GM21619 (cell line): ENCODE data around the gene NOS1AP.
"Not testable (repeated sequence)": the region's sequence is repeated elsewhere in the genome, so short reads cannot be mapped to it uniquely, and the experiment has no call there.

ENCODE experiments used
- ATAC-seq: cut with Tn5 transposase; IDR thresholded peaks from one replicate; pipeline ENCODE4 v1.9.1; 2021; ENCODE audit not compliant: unreplicated experiment

The NOS1AP gene

DNA sequence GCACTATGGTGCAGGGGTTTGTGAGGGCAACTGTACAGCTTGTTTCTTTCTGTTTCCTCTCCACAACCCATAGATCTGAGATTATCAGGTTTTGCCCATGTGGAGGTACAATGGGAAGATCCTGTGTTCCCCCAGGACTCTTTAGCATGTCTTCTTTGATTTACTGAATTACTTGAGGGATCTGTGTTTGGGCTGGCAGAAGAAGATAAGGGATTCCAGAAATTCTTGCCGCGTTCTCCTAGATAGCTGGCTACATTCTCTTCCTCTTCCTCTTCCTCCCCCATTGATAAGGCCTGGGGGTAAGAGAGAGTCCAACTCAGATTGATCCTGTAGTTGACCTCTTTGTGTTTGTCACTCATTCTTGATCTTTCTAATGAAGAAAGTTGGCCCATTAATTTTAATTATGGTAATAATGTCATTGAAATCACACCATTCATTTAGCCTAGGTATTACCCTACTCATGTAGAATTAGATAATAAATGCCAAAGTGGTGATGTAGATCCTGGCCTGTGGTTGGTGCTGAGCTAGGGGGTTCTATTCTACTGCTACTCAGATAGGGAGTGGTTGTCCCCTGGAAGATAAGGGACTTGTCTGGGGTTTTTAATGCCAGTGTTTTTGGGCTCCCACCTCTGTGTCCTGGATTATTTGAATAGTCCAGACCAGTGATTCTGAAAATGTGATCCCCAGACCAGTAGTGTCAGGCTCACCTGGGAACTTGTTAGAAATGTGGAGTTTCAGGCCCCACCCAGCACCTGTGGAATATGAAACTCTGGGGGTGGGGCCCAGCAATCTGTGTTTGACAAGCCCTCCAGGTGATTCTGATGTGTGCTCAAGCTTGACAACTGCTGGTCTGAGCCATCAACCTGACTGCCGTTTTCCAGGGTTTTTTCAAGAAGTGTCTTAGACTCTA is 122.2 kb downstream of the NOS1AP start:
- no peak for ATAC-seq

DNA sequence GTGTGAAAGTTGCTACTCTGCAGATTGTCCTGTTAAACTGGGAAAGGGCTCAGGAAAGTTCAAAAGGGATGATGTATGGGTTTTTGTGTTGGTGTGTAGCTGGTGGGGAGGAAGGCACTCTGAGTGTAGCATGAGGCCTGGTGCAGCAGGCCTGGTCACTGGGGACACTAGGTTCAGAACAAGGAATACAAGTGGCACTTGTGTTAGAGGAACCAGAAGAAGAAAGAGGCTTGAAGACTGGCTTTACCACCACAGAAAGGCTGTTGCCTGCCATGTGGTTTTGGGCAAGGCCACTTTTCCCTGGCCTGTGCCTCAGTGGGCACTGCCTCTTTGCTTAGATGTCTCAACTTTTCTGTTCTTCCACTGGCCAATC is 122.8 kb downstream of the NOS1AP start:
- ATAC-seq, result no peak

DNA sequence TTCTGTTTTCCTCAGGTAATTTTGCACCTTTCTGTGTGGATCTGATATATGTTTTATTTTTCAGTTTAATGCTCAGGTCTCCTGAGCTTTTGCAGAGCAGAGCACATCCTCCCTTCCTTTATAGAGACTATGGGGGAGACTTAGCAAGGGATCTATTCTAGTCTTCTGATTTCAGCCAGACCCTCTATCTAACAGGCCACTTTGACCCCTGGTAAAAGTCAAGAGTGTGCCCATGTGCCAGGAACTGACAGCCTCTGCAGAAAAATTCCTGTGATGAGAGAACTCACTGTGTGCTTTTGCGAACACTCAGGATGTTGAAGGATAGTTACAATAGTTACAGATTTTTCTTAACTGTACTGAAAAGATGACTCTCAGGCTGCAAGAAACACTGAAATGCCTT is 123.3 kb downstream of the NOS1AP start:
- no peak for ATAC-seq

DNA sequence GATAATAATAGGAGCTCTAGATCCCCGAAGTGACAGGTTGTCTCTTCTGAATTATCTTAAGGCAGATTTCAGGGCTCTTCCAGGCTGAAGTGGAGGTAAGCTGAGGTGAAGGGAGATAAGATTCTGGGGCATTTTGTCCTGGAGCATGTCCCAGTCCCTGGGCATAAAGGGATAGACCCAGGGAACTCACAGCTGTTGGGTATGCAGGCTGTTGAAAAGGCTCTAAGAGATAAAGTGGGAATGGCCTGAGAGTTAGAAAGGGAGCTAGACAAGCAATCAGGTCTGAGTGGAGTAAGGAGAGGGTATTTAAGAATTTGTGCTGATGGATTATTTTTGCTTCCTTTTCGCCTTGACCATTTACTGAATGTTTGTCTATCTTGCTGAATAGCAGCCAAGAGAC is 123.7 kb downstream of the NOS1AP start:
- no peak for ATAC-seq

DNA sequence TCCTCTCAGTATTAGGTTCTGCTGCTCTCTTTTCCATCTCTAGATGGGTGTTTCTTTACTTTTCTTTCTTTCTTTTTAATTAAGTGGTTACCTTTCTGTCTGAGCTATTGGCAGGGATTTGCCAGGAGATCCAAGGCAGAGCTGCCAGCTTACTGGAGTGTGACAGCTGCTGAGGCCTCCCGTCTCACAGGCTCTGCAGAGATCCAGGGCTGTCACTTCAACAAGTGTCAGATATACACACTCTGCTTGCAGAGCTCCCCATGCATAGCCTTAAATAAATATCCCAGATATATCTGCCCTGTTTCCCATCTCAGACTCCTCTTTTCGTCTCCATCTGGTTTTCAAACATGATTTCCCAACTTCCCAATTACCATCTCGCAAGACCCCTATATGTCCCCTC is 124.3 kb downstream of the NOS1AP start:
- no peak for ATAC-seq

DNA sequence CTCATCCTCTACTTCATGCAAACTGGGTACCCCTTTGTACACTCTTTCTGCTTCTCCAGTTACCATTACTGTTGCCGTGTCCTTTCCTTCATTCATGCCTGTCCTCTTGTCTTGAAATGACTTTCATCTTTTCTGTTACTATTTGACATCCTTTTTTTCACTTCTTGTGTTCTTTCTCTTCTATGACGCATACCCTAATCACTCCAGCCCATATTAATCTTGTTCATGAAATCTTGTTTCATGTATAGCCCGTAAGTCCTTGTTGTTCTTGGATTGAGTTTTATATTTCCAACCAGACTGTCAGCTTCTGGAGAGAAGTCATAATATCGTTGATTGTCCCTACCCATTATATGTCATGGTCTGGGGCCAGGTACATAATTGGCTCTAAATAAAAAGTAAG is 126.1 kb downstream of the NOS1AP start:
- no peak for ATAC-seq

DNA sequence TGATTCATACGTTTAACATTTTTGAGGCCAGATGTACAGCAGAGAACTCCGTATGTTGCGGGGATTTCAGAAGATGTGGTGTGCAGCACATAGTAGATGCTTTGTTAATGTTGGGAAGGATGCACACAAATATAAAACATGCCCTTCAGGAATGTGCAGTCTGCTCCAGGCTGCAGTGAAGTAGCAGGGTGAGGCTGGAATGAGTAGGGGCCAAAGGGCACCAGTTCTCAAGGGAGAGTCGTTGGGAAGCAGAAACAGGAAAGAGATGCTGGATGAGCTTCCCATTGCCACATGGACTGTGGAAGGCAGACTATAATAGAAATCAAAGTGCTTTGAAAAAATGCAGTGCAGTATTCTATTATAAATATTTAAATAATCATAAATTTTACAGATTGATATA is 126.9 kb downstream of the NOS1AP start:
- ATAC-seq, result no peak

DNA sequence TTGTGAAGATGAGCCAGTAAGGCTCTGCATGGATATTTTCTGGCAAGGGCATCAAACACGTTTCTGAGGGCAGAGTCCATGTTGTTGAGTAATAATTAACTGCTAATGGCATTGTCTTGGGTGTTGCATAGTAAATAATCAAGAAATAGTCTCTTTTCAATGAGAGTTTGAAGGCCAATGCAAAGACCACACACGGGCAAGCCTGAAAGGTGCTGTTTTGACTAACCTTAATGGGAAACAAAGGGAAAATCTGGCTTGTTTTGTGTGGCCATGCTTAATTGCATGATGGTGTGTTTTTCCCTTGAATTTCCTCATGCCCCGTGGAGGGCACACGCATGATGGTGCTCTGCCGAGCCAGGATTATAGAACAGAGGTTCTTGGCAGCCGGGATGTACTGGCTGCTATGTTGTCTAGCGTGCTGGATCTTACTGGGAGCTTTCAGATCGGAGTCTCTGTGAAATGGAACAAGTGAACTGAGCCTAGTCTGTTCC is 127.6 kb downstream of the NOS1AP start:
- no peak for ATAC-seq

DNA sequence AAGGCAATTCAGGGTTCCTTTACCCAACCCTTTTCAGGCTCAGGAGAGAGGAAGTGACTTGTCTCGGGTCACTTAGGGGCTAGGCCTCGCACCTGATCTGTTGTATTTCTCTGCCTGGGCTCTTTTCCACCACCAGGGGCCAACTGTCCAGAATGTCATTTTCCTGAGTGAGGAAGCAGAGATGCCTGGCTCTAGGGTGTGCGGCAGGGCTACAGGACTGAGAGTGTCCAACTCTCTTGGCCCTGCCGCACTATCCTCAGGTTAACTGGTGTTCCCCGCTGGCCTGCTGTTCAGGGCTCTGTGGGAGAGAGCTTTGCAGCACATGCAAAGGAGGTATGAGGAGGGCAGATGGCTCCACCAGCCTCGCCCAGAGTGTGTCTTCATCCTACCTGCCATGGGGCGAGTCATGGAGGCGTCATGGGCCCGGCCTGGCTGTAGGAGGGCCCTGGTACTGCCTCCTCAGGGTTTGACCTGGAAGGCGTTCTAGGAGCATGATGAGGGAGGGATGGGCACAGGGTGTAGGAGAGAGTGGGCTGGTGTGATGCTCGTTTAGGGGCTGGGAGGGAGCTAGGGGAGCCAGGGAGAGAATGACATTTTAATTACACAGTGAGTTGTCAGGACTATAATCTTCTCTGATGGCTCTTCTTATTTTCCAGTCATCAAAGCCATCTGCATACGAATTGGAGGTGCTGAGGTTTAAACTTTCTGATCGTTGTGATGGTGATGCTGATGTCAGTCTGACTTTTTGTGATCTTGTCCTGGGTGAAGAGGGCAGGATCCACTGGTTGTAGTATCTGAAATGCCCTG is 128.3 kb downstream of the NOS1AP start:
- no peak for ATAC-seq

DNA sequence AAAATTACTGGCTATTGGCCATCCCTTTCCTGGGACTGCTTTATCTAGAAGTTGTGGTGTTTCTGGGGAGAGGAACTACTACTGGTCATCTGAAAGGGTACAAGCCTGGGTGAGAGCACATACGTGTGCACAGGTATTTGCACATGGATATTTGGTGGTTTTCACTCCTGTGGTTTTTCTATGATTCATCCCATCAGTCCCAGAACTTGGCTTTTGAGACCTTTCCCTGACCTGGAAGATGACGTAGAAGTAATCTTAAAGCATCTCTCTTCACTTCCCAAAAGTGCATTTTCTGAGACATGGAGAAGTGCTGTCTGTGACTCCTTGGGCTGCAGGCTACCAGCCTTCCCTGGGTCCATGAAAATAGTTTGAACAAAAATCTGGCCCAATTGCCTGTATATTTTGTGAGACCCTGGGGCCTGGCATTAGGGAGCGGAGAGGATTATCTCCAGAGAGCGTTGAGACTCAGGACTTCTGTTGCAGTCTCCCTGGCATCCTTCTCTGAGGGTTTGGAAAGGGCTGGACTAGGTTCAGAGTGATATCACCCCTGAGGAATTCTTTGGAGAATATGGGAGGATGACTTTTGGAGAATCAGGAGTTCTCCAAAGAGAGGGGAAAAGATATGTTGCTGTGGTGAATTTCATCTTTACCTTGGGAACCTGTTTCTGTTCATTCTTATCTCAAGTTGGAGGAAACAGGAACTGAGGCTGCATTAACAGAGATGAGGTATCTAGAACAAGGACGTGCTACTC is 130.8 kb downstream of the NOS1AP start:
- no peak for ATAC-seq

DNA sequence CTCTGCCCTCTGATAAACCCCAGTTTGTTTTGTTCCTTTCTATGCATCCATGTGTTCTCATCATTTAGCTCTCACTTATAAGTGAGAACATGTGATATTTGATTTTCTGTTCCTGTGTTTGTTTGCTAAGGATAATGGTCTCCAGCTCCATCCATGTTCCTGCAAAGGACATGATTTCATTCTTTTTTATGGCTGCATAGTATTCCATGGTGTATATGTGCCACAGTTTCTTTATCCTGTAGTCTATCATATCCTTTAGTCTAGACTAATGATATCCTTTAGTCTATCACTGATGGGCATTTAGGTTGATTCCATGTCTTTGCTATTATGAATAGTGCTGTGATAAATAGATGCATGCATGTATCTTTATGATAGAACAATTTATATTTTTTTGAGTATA is 131.6 kb downstream of the NOS1AP start:
- ATAC-seq, result not testable (repeated sequence)

DNA sequence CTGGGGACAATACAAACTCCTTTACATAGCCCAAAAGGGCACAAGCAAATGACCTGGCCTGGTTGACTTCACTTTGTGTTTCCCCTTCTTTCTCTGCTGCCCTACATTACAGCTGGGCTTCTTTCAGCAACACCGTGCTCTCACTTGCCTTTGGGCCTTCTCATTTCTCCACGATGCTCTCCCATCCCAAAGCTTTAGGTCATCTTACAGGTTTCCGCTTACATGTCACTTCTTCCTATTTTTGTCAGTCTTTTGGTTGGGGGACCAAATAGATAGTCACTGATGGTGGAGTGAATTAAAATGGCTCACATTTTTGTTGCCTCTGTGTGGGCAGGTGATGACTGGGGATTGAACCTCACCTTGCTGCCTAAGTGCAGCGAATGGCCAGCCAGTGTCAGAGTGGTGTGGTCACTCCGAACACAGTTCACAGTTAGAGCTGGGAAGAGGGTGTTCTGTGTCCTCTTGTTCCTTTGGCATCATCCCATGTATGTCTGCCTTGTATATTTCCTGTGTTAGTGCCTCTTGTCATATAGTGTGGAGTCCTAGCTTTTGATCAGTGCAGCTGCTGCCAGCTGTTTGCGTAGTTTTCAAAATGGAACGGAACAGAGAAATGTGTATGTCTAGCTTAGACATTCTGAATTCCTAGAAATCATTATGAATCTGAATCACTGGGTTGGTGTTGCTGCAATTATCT is 134.8 kb downstream of the NOS1AP start:
- no peak for ATAC-seq

DNA sequence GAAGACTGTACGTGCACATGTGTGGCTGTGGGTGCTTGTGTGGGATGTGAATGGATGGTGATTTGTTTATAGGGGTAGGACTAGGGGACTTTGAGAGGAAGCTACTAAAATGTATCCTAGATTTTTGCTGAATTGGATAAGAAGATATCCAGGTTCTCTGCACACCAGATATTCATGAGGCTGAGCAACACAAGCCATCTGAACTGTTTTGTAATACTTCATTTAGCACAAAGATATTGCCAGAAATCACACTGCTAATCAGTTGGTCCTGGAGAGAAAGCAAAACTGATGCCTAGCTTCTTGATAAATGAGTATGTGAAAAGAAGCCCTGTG is 135.3 kb downstream of the NOS1AP start:
- no peak for ATAC-seq

DNA sequence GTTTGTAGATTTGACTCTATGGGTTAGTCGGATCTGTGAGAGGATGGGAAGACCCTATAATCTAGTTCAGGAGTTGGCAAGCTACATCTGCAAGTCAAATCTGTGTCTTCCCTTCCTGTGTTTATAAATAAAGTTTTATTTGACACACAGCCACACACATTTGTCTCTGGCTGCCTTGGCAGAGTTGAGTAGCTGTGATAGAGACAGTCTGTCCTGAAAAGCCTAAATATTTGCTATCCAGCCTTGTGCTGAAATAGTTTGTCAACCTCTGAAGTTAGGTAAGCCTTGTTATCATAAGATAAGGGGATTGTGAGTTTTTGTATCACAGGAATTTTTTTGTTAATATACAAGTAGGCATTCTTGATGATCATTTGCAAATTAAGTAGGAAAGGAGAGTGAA is 136.8 kb downstream of the NOS1AP start:
- no peak for ATAC-seq

DNA sequence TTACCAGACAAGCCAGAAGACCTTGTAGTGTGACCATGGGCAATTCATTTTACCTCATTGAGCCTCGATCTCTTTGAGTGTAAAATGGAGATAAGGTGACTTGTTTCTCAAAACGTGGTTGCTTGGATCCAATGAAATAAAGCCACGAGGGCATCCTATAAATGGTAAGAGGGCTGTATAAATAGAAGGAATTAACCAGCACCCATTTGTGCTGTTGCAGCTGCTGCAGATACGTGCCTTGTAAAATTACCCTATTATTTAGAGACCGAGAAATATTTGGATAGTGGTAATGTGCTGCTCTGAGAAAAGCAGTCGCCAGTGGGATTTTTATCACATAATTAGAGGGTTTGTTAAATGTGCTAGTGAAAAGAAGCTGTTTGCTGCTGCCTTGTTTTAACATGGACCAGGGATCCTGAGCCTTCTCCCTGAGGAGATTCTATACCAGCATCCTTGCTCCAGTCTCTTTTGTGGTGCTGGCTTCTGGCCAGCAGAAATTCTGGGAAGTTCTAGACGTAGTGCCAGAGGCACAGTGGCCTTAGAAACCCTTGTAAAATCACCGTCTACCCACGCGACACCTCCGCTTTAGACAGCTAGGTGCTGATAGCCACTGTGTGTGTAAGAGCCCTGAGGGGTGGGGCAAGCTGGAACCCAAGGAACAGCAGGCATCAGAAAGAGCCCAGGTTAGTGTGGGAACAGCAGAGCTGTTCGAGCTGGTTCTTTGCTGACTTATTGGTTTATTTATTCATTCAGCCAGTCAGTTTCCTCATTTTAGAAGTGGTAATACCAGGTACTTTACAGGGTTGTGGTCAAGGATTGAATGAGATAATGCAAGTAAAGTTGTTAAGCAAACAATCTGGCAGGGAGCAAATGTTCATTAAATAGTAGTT is 137.5 kb downstream of the NOS1AP start:
- no peak for ATAC-seq

DNA sequence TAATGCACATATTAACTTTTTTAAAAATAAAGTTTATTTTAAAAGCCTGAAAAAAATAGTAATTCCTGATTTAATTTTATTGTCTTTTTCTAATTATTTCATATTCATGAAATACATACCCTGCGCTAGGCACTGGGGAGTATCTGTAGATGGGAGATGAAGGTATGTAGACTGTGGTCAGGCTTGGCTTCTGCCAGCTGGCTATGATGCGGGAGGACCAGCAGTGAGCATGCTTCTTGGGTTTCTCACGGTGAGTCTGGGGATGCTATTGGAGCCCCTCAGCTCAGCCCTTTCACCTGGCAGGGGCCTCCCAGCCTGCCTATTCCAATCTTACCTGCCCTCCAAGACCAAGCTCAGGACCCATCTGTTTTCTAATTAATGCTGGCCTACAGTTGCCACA is 138.4 kb downstream of the NOS1AP start:
- no peak for ATAC-seq

DNA sequence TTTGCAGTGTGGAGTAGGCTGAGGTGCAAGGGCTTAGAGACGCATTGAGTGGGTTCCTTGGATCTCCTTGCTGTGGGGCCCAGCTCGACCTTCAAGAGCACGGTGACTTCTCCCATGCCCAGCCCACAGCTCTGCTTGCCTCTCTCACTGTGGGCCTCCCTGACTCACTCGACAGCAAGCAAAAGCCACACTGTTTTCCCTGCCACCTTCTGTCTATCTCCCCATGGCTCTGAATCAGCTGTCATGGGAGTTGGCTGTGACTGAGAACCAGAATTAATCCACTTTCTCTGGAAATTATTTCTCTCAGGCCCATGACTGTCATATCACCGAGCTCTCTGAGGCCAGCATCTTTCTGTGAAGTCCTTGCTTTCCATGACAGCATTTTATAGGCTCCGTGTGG is 140.7 kb downstream of the NOS1AP start:
- ATAC-seq, result no peak

DNA sequence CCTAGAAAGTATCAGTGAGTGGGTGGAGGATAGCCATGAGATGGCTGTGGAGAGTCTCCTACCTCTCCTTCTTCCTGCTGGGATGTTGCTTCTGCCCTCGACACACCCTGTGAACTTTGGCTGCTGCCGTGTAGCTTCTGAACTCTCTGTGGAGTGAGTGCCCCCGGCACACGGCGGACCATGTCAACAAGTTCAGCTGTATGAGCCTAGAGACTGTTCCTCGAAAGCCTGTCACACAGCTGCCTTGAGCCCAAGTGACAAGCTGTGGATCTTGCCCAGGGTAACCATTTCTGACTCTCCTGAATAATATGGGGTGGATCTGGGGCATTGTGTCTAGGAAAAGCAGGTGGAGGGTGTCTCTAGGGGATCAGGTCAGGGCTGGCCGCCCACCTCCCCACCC is 143.2 kb downstream of the NOS1AP start:
- no peak for ATAC-seq

DNA sequence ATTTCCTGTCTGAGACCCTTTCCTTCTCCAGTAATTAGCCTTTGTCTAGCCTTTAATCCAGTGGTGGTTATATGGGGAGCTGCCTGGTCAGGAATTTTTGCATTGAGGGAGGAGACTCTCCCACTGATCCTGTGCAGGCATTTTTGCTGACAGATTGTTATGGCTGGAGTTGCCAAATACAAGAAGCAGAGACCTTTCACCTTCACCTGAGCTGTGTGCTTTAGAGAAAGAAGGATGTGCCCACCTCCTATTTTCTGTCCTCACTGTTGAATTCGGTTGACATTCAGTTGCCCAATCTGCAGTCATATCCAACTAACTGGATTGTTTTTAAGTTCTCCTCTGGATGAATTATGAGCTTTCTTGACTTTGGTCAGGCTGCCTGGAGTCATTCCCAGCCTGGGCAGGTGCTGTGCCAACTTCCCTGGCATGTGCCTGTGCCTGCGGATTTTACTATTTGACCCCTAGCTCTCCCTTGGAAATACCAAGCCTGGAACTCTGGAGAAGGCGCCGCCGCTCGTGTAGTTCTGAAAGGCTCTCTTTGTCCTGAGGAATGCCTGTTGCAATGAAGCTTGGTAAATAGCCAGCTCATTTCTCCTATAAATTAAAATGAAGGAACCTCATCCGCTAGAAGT is 143.9 kb downstream of the NOS1AP start:
- no peak for ATAC-seq

DNA sequence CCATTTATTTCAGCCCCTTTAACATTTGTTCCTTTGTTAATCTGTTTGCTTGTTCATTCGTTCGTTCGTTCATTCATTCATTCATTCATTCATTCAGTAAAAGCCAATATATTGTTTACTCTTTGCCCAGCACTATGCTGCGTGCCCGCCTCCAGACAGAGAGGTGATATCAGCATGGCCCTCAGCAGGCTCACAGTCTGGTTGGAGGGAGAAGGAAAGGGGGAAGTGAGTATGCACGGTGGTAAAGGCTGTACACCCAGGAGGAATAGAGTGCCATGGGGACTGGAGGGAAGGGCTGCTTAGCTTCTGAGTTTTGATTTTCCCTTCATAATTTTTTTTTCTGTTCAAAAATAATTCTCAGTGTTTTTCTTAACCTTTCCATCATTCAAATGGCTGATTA is 144.7 kb downstream of the NOS1AP start:
- ATAC-seq, result no peak
